SU-DHL-6 (cell line): ENCODE measurements around the gene IRF9.
A peak's percentile ranks its signal among the peaks of the same experiment; 100 is the strongest.

Experiments
- H2AFZ ChIP-seq: fragments of 200-600 bp; sonication (generic); 2 replicates; pipeline ENCODE4 v1.6.1; 2014; ENCODE audit warnings: low read depth, mild to moderate bottlenecking, moderate library complexity, mixed read lengths, antibody characterized with exemption, low read length; ENCODE audit not compliant: severe bottlenecking
- H3F3A ChIP-seq: fragments of 200-600 bp; shearing (Covaris generic); 2 replicates; pipeline ENCODE4 v1.6.0; 2016; ENCODE audit warnings: antibody characterized with exemption, mild to moderate bottlenecking; ENCODE audit not compliant: insufficient read depth
- H3K27ac ChIP-seq: fragments of 200-600 bp; sonication (generic); 2 replicates; pipeline ENCODE4 v1.5.1; 2016; ENCODE audit warnings: low read depth, mild to moderate bottlenecking, low read length, moderate library complexity, mixed read lengths
- H3K27me3 ChIP-seq: fragments of 200-600 bp; sonication (generic), shearing (Covaris generic); 2 replicates; pipeline ENCODE4 v1.6.0; 2014; ENCODE audit warnings: mild to moderate bottlenecking, low read length
- H3K36me3 ChIP-seq: fragments of 200-600 bp; sonication (generic); 2 replicates; pipeline ENCODE4 v1.6.1; 2014; ENCODE audit warnings: mild to moderate bottlenecking, low read length, mixed read lengths
- H3K4me2 ChIP-seq: fragments of 300-600, 200-600 bp; shearing (Covaris generic), sonication (generic); 2 replicates; pipeline ENCODE4 v1.6.0; 2014; ENCODE audit warnings: low read length, low read depth, mild to moderate bottlenecking; ENCODE audit not compliant: poor library complexity, severe bottlenecking
- H3K4me3 ChIP-seq: fragments of 200-600 bp; sonication (generic); 2 replicates; pipeline ENCODE4 v1.5.1; 2014; ENCODE audit warnings: antibody characterized with exemption, low read length, mild to moderate bottlenecking, mixed read lengths; ENCODE audit not compliant: insufficient read depth, poor library complexity, severe bottlenecking
- H3K79me2 ChIP-seq: fragments of 200-600 bp; sonication (generic); 2 replicates; pipeline ENCODE4 v1.6.1; 2014; ENCODE audit warnings: mild to moderate bottlenecking, low read length, moderate library complexity; ENCODE audit not compliant: insufficient read depth
- H3K9ac ChIP-seq: fragments of 200-600 bp; sonication (generic); 2 replicates; pipeline ENCODE4 v1.7.0; 2014; ENCODE audit warnings: mild to moderate bottlenecking, low read length
- H3K9me2 ChIP-seq: fragments of 200-600 bp; sonication (generic); replicated peaks from 2 replicates; pipeline ENCODE4 v1.6.1; 2014; ENCODE audit warnings: low read length; ENCODE audit not compliant: insufficient read depth
- H3K9me3 ChIP-seq: fragments of 200-600 bp; sonication (generic); 2 replicates; pipeline ENCODE4 v1.6.1; 2014; ENCODE audit warnings: low read length, mixed read lengths; ENCODE audit not compliant: insufficient read depth
- H4K20me1 ChIP-seq: fragments of 200-600 bp; sonication (generic); 2 replicates; pipeline ENCODE4 v1.6.1; 2014; ENCODE audit warnings: low read depth, mild to moderate bottlenecking, antibody characterized with exemption, low read length, moderate library complexity, mixed read lengths
- CTCF ChIP-seq: fragments of 200-600 bp; sonication (generic); IDR thresholded peaks from one replicate; pipeline ENCODE4 v1.5.1; 2017; ENCODE audit warnings: antibody characterized with exemption, mild to moderate bottlenecking, low read length, moderate library complexity; ENCODE audit not compliant: insufficient read depth, poor library complexity, severe bottlenecking
- EZH2phosphoT487 ChIP-seq: fragments of 200-600 bp; sonication (generic), shearing (Covaris generic); conservative IDR thresholded peaks from 2 replicates; pipeline ENCODE4 v1.6.1; 2018; ENCODE audit warnings: mild to moderate bottlenecking, antibody characterized with exemption, low read length, moderate library complexity, mixed read lengths

The IRF9 gene

GRCh38 chr14:24143511-24143910 is 17.6 kb upstream of the IRF9 start:
- H3K36me3 ChIP-seq: 0 out of 2 replicates have a peak, but pooled peaks cover 6% of the 10 kb centered on the region
- H3K9ac ChIP-seq: no peak overlapping the region
- peaks cover 43% of the 10 kb centered on the region for H3K79me2 ChIP-seq
- H3K4me2 ChIP-seq: no peak overlapping the region
- TF ChIP-seq EZH2phosphoT487 (no peak), CTCF (no peak)
- no peaks in the 10 kb centered on the region for H3K9me3 ChIP-seq
- no peak overlapping the region for H2AFZ ChIP-seq
- H3K9me2 ChIP-seq: no peaks in the 10 kb centered on the region
- H3F3A ChIP-seq: peaks cover 24% of the 10 kb centered on the region
- no peak overlapping the region for H3K4me3 ChIP-seq
- no peaks in the 10 kb centered on the region for H3K27me3 ChIP-seq
- H3K27ac ChIP-seq: no peak overlapping the region
- H4K20me1 ChIP-seq: no peaks in the 10 kb centered on the region

- H3K9me3 ChIP-seq: no peaks in the 10 kb centered on the region
- H3K27ac ChIP-seq: no peak overlapping the region
- H3K9me2 ChIP-seq: no peaks in the 10 kb centered on the region
- no peaks in the 10 kb centered on the region for H4K20me1 ChIP-seq
- H3K36me3 ChIP-seq: 0 out of 2 replicates have a peak, but pooled peaks cover 6% of the 10 kb centered on the region
- H2AFZ ChIP-seq: no peak overlapping the region
- no peak overlapping the region for H3K4me2 ChIP-seq
- H3K79me2 ChIP-seq: peaks cover 38% of the 10 kb centered on the region
- H3K4me3 ChIP-seq: no peak overlapping the region
- H3K27me3 ChIP-seq: no peaks in the 10 kb centered on the region
- no peak for TF ChIP-seq EZH2phosphoT487
- TF ChIP-seq CTCF: no peak
- no peak overlapping the region for H3K9ac ChIP-seq
- peaks cover 15% of the 10 kb centered on the region for H3F3A ChIP-seq
These were observed 16.6 kb upstream of the IRF9 start for GRCh38 chr14:24144451-24144850.

GRCh38 chr14:24145219-24145618 is 15.8 kb upstream of the IRF9 start:
- Histone ChIP-seq H3K27ac (no peak overlapping the region), H2AFZ (no peak overlapping the region), H3K9me2 (no peaks in the 10 kb centered on the region), H3K27me3 (no peaks in the 10 kb centered on the region), H3K4me2 (peak overlapping the region; percentile 96), H3K9me3 (no peaks in the 10 kb centered on the region), H3K79me2 (peaks cover 34% of the 10 kb centered on the region), H3K9ac (peak overlapping the region; percentile 91), H3F3A (peaks cover 10% of the 10 kb centered on the region; the same call in 1 of the 2 replicates), H3K4me3 (peak overlapping the region; percentile 95), H3K36me3 (0 out of 2 replicates have a peak, but pooled peaks cover 6% of the 10 kb centered on the region), H4K20me1 (no peaks in the 10 kb centered on the region)
- no peak for TF ChIP-seq EZH2phosphoT487
- no peak for TF ChIP-seq CTCF
